Right lung (tissue), 5 donors: Measurements from ENCODE around the gene MAOA. TPM values are rescaled to one million over a fixed set of nuclear protein-coding genes. Genes with fewer than 3 reads are reported as not detected.
"Not testable (repeated sequence)": the region's sequence is repeated elsewhere in the genome, so short reads cannot be mapped to it uniquely, and the experiment has no call there.

ENCODE experiments used
- DNase-seq, 2 donors: peaks; one replicate each; pipeline ENCODE4 v3.0.0-alpha.2; 2013
- polyA plus RNA-seq, 5 donors: library from polyadenylated mRNA; unstranded; fragments of 120-200 nt; gene quantifications; one replicate each; pipeline versions ENCODE4 v1.2.1 to v1.2.3, GENCODE V29; 2013; ENCODE audit warnings: inconsistent platforms in 1 of 5, low replicate concordance in 1 of 5; ENCODE audit not compliant: insufficient read length in 5 of 5, insufficient read depth in 1 of 5

The MAOA gene
- polyA plus RNA-seq, 5 donors: 43.4 to 67.6 (median 60.0) TPM

DNA sequence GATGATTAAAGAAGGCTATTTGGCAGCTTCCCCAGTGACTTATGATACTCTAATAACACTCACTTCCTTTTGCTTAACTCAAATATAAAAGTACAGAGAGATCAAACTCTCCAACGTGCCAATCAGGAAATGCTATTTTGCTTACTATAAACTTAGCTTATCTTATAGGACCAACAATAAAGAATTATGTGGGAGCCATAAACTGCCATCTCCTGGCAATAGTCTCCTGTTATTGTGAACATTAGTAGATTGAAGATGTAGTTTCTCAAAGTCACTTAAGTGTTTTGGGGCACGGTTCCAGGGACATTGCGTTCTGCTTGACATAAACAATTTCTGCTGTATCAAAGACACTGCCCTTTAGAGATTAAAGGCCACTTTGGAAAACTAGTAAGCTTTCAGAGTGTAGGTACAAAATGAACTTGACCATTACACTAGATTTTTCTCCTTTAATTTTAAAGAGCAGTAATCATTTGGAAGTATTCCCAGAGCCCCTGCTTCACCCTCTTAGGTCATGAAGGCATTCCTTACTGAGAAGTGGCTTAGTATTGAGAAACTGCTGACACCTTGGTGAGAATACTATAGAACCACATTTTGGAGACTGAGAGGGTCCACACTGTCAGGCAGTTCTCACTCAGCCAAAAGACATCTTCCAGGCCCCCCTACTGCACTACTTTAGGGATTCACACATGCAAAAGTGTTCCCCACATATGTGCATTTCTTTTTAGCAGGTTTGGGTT is 51.9 kb downstream of the MAOA start:
- DNase-seq: peak; percentile 77 to 81

DNA sequence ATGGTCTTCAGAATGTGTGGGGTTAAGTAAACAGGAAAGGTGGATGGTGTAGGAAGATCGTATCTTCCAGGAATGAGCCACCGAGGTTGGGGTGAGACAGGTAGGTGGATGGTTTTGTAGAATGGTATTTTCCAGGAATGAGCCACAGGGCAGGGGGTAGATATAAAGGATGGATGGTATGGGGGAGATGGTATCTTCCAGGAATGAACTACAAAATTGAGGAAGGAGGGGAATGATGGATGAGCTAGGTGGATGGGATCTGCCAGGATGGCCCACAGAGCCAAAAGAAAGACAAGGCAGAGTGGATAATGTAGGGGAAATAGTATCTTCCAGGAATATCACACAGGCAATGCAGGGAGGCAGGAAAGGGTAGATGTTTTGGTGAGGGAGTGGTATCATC is 60.0 kb downstream of the MAOA start:
- DNase-seq: no peak

GRCh38 chrX:43716696-43717095 is 60.6 kb downstream of the MAOA start:
- no peak for DNase-seq

DNA sequence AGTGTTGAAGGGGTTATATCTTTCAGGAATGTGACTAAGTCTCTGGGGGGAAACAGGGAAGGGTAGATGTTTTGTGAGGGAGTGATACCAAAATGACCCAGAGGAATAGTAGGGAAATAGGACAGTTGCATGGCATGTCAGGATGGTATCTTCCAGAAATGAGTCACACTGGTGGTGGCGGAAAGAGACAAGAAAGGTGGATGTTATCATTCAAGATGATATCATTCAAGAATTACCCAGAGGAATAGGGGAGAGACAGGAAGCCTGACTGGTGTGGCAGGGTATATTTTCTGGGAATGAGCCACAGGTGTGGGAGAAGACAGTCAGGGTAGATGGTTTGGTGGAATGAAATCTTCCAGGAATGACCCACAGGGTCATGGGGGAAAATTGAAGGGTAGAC is 61.1 kb downstream of the MAOA start:
- DNase-seq: no peak

GRCh38 chrX:43718081-43718480 is 62.0 kb downstream of the MAOA start:
- DNase-seq: no peak

DNA sequence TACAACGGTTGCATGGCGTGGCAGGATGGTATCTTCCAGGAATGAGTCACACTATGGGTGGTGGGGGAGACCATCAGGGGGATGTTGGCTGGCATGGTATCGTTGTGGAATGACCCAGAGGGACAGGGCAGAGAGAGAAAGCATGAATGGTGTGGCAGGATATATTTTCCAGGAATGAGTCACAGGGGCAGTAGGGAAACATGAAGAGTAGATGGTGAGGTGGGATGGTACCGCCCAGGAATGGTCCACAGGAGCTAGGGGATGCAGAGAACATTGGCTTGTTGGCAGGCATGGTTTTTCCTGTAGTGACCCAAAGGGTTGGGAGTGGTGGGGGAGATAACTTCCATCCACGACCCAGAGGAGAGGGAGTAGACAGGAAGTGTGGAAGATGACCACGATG is 62.4 kb downstream of the MAOA start:
- DNase-seq: no peak

DNA sequence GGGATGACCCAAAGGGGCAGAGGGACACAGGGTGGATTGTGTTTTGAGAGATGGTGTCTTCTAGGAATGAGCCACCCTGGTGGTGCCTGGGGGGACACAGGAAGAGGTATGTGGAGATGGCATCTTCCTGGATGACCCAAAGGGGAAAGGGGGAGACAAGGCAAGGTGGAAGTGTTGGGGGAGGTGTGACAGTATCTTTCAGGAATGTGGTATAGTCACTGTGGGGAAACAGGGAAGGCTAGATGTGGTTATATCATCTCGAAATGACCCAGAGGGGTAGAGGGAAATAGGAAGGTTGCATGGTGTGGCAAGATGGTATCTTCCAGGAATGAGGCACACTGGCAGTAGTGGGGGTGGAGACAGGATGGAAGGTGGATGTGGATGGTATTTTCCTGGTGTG is 62.9 kb downstream of the MAOA start:
- DNase-seq: no peak

DNA sequence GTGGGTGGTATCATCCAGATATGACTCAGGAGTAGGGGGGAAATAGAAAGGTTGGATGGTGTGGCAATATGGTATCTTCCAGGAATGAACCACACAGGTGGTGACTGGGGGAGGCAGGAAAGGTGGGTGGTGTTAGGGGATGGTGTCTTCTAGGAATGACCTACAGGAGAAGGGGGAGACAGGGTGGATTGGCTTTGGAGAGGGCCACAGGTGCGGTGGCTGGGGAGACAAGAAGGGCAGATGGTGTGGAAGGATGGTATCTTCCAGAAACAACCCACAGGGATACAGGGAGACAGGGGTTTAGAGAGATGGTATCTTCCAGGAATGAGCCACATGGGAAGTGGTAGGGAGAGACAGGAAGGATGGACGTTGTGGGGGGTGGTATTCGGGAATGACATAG is 64.0 kb downstream of the MAOA start:
- DNase-seq: no peak

DNA sequence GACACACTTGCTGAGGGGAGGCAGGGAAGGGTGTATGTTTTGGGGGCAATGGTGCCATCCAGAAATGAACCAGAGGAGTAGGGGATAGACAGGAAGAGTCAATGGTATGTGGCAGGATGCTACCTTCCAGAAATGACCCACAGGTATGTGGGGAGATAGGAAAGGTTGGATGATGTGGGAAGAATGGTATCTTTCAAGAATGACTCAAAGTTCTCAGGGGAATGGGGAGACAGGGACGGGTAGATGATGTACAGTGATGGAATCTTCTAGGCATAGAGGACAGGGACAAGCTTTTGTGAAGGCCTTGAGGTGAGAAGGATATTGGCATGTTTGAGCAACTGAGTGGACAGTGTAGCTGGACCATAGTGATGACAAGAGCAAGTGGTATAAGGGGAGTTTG is 64.9 kb downstream of the MAOA start:
- no peak for DNase-seq

DNA sequence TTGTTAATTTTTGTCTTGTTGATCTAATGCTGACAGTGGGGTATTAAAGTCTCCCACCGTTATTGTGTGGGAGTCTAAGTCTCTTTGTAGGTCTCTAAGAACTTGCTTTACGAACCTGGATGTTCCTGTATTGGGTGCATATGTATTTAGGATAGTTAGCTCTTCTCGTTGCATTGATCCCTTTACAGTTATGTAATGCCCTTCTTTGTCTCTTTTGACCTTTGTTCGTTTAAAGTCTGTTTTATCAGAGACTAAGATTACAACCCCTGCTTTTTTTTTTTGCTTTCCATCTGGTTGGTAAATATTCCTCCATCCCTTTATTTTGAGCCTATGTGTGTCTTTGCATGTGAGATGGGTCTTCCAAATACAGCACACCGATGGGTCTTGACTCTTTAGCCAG is 69.1 kb downstream of the MAOA start:
- DNase-seq: not testable (repeated sequence)

GRCh38 chrX:43727254-43727653 is 71.2 kb downstream of the MAOA start:
- not testable (repeated sequence) for DNase-seq

- no peak for DNase-seq
Observed at GRCh38 chrX:43728002-43728401, 71.9 kb downstream of the MAOA start.

- no peak for DNase-seq
Observed at GRCh38 chrX:43728966-43729365, 72.9 kb downstream of the MAOA start.

- no peak for DNase-seq
Observed at GRCh38 chrX:43731086-43731485, 75.0 kb downstream of the MAOA start.

- DNase-seq: no peak
Observed at GRCh38 chrX:43733699-43734098, 77.6 kb downstream of the MAOA start.

- no peak for DNase-seq
Observed at GRCh38 chrX:43734444-43734843, 78.3 kb downstream of the MAOA start.

DNA sequence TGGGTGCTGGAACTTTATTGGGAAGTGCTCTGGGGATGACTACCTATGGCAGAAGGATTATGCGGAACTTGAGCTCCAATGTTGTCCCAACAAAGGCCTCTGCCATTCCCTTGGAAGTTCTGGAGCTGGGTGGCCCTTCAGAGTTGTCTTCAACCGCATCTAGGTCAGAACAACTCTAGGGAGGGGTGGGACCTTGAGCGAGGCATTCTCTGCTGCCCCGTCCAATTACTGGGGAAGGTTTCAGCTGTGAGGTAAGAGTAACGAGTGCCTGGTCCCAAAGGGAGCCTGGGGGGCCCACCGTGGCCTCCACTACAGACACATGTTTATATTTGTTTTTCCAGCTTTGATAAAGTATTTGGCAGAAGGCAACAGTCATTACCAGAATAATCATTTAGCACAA is 79.4 kb downstream of the MAOA start:
- no peak for DNase-seq

DNA sequence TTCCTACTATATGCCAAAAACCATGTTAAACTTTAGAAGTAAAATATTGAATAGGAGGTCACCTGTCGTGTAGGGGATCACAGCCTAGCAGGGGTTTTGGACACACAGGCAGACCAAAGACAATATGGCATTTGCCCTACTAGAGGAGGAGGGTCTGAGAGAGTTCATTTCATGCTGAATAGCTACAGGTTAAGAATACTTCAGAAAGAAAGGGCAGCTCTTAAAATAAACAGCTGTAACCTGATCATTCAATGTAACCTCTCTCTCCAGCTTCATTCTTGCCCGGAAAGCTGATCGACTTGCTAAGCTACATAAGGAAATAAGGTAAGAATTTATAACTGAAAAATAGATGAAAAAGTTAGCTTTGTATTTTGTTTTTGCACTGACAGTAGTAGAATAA is 79.9 kb downstream of the MAOA start:
- DNase-seq: no peak

DNA sequence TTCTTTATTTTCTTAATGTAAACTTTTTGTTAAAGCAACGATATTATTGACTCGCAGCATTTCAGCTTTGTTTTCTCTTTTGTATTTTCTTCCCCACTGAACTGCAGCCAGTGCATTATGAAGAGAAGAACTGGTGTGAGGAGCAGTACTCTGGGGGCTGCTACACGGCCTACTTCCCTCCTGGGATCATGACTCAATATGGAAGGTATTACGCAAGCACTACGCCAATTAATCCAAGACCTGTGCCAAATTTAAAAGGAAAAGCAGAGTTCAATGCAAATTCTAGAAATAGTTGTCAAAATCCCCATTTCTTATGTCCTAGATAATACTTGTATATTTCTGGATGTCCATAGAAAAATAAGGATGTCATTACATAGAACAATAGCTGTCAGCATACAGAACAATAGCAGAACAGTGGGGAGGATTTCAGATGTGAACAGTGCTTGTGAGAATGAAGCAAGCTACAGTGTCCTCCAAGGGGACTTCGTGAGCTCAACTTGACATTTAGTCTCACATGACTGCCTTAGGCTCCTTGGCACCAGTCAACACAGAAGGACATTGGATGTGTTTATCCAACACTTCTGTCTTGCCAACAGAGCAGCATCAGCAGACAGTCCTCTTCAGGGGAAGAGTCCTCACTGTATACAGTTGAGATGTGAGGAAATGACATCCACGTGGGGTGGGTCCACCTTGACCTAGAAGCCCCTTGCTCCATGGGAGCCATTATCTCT is 85.9 kb downstream of the MAOA start:
- DNase-seq: no peak

GRCh38 chrX:43743100-43743822 is 87.2 kb downstream of the MAOA start:
- DNase-seq: no peak

- no peak for DNase-seq
Observed at GRCh38 chrX:43744284-43744683, 88.2 kb downstream of the MAOA start.

DNA sequence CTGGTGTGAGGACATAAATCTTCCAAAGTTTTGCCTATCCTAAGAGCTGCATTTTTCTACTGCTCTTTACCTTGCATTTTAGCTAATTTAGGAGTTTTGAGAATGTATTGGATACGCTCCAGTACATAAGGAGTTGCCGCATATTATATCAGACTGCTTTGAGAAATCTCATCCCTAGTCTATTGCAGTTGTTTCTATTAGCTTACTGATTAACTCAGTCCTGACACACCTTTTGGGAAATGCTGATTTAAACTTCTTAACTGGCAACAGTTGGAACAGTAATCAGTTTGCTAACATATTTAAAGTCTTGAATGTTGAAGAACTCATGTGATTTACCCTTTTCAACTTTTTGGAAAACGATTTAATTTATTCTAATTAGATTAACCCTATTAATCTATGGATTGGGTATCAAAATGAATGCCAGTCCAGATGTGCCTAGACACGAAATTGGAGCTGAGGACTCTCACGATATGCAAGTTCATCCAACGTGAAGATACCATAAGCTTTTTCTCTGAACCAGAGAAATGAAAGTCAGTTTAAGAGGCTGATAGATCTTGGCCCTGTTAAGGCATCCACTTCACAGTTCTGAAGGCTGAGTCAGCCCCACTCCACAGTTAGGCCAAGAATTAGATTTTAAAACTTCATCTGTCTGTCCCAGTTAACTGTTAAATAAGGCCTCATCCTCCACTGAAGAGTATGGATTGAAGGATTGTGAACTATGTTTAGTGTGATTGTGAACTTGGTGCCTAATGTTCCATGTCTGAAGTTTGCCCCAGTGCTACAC is 90.0 kb downstream of the MAOA start:
- DNase-seq: no peak
